Amygdala (tissue), 56 donors: ENCODE results near the gene CNST.
"Not testable (repeated sequence)": the region's sequence is repeated elsewhere in the genome, so short reads cannot be mapped to it uniquely, and the experiment has no call there.

Source experiments
- DNase-seq, 56 donors: peaks; one replicate each; lab custom pipeline; 2025; lab: John Stamatoyannopoulos, UW

The CNST gene

DNA sequence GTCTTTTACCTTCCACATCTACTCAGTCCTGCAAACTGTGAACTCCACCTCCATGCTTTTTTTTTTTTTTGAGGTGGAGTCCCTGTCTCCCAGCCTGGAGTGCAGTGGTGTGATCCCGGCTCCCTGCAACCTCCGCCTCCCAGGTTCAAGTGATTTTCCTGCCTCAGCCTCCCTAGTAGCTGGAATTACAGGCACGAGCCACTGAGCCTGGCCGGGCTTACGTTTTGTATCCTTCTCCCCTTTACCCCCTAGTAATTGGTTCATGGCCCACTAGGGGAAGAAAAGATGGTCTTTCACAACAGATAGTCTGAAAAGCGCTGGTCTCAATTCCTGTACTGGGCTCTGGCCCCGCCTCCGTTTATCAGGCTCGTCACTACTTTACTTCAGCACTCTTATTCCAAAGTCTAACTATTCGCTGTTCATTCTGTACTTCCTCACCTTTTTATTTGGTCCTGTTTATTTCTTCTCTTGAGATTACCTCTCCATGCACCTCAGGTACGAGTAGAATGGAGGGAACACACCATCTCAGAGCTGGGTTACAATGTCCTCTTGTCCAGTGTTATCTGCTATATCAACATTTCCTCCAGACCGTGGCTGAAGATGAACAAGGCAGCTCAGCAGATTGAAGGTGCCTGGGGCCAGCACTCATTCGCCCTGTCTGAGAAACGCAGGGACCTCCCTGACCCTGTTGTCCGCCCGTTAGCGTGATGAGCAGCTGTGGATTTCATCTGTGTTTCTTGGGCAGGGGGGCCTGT lies 16.2 kb downstream of the CNST start:
- DNase-seq, result no peak

DNA sequence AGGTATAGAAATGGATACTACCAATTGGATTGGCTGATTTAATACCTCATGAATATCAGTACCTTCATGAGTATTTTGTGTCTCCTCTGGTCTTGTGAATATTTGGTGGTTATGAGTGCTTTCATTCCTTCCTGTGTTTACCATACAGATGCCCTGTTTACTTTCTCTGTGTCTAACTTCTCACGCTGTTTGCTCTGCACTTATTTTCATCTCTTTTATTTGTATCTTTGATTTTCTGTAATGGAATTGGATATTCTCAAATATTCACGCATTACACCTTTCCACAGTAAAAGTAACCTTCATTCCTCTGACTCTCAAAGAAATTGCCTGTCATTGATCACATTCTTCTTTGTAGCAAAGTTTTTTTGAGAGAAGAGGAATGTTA lies 16.8 kb downstream of the CNST start:
- no peak for DNase-seq

DNA sequence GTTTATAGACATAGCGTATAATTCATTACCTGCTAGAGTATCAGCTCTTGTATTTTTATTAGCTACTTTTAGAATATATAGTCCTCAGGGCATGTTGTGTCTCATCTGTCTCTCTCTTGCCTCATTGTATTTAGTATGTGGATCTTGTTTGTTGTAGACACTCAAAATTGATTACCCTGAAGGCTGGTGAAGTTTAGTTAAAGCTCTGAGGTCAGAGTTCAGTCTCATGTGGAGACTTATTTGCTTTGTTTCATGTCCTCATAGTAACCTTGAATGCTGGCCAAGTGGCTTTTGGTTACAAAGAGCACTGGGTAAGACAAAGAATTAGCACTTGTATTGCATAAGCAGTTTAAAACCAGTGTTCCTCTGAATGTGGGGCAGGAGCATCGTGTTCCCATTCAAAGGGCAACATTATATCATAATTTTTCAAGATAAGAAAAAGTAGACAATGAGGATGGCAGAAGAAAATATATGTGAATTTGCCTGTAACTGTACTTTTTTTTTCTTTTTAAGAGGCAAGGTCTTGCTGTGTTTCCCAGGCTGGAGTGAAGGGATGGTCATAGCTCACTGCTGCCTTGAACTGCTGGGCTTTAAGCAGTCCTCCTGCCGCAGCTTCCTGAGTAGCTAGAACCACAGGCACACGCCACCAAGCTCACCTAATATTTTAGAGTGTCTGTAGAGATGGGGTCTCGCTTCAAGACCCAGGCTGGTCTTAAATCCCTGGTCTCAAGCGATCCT lies 17.4 kb downstream of the CNST start:
- no peak for DNase-seq

DNA sequence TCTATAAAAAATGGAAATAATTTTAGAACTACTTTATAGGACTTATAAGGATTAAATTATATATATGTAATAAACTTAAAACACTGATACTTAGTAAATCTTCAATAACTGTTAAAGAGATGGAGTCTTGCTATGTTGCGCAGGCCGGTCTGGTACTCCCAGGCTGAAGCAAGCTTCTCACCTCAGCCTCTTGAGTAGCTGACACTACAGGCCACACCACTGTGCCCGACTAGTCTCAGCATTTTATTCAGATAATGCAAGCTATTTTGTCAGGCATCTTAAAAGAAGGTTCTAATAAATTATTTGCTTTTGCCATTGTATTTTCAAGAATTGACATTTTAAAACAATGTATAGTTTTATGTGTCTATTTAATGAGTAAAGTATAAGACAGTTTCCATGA lies 20.8 kb downstream of the CNST start:
- DNase-seq, result no peak

DNA sequence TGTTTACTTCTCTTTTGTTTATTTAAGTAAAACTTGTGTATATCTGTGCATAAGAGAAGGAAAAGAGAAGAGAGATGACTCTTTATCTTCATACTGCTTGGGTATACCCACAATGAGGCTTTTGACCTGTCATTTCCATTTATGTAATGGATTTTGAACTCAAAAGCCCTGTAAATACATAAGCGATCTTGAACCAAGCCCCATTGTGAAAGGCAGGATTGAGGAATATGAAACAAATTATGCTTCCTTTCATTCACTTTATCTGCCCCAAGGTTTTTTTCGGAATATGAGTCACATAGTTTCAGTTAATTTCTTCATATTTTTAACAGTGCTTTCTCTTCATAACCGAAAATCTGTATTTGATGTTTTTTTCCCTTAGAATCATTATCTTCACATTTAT lies 21.4 kb downstream of the CNST start:
- DNase-seq, result no peak

DNA sequence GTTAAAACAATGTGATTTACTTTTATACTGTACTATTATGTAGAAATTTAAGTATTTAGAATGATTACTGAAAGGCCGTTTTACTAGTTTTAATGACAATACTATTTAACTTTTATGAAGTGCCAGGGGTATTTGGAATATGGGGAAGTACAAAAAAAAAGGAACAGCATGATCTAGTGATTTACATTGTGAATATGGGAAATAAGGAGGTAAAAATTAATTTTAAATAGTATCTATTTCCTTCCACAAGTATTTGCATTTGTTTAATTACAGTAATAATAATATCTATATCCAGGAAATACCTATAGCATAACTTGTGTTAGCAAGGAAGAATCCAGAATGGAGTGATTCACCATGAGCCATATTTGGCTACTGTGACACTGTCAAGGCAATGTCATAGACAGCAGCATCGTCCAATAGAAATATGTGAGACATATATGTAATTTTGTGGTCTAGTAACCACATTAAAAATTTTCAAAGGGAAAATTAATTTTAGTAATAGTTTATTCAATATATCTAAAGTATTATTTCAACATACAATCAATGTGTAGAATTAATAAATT lies 22.0 kb downstream of the CNST start:
- DNase-seq, result no peak

DNA sequence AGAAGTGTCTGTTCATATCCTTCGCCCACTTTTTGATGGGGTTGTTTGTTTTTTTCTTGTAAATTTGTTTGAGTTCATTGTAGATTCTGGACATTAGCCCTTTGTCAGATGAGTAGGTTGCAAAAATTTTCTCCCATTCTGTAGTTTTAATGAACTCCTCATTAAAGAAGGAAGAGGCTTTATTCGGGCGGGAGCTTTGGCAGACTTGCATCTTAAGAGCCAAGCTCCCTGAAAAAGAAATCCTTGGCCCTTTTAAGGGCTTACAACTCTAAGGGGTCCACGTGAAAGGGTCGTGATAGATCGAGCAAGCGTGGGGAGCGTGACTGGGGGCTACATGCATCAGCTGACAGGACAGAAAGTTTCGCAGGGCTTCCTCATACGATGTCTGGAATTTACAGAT lies 23.7 kb downstream of the CNST start:
- not testable (repeated sequence) for DNase-seq

DNA sequence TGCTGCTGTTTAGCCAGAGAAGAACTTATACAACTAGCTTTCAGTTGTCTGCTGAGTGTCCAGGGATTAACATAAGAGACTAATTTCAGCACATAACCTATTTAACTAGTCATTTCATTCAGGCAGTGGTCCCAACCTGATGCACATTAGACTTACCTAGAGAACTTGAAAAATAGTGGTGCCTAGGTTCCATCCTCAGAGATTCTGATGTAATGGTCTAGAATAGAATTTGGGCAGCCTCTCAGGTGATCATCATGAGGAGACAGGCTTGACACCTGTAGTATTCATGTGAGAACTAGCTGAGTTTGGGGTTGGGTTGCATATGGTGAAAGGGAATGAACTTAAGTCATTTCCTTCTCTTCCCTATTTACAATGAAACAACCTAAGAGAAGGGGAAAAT lies 24.8 kb downstream of the CNST start:
- no peak for DNase-seq

DNA sequence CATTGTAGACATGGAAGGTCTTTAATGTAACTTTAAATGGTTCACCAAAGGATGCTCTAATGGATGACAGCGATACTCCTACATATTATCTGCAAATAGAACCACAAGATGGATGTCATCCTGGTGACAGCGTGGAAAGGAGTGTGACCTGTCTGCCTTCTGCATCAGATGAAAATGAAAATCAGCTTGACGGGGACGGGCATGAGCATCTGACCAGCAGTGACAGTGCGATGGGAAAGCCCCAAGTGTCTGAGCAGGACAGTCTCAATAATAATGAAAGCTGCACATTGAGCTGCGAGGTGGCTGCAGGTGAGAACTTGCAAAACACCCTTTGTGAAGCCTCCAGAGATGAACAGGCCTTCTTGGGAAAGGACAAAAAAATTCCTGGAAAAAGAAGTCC lies 25.2 kb downstream of the CNST start:
- DNase-seq, result no peak

DNA sequence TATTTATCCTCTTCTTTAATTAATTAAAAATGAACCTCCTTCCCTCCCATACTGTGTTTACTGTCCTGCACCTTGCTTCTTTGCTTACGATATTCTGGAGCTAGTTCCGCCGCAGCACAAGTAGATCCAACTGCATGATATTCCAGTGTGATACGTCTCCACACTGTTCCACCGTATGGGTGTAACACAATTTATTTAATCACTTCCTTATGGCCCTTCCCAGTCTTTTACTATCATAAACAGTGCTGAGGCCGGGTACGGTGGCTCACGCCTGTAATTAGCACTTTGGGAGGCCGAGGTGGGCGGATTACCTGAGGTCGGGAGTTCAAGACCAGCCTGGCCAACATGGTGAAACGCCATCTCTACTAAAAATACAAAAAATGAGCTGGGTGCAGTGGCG lies 25.7 kb downstream of the CNST start:
- no peak for DNase-seq

DNA sequence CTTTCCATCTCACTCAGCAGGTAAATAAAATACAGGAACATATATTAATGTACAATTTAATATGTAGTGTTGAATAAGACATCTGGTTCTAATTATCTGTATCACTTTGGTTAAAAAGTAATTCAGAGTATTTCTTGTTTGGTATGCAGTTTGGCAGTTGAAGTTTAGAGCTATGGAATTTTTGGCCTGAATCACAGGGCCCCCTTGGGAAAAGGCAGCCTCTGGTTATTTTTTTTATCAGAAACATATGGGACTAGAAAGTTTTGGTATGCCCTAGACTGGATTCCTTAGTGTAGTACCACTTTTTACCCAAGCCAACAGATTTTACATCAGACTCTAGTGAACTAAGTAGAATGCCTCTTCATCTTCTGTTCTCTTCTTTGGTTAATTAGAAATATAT lies 26.4 kb downstream of the CNST start:
- DNase-seq, result no peak

DNA sequence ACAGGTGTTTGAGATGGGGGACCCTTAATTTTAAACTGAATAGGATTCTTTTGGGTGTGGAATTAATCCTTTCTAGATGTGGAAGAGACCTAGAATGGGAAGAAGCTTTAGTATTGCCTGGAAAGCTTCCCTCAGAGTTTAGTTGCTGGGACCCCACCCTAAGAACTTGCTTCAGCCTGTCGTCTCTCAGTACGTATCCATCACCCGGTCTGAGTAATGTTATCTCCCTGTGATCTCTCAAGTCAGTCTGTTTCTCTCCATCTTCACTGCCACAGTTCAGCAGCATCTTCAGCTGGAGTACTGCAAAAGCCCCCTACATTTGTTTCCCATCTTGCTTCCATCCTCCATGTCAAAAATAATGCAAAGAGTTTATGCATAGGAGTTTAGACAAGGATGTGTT lies 28.9 kb downstream of the CNST start:
- no peak for DNase-seq

DNA sequence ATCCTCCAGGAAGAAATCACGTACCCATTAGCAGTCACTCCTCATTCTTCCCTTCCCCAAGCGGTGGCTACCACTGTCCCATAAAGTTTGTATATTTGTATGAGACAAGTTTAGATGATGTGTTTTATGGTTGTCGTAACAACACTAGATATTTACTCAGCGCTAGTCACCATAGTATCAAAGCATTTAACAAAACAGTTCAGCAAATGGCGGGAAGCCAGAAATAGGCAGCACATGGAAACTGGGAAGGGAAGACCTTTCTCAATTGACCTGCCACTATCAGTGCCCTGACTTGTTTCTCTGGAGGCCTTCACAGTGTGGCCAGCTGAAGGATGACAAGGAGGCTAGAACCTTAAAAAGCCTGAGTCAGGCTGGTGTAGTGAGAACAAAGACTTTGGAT lies 31.1 kb downstream of the CNST start:
- no peak for DNase-seq

DNA sequence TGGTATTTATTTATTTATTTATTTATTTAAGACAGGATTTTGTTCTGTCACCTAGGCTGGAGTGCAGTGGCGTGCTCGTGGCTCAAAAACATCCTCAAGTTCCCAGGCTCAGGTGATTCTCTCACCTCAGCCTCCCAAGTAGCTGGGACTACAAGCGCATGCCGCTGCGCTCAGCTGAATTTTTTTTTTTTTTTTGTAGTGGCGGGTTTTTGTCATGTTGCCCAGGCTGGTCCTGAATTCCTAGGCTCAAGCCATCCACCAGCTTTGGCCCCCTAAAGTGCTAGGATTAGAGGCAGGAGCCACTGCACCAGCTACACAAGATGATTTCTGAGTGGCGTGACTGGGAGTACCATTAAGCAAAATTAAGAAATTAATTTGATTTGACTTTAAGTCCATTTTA lies 31.7 kb downstream of the CNST start:
- DNase-seq, result no peak

DNA sequence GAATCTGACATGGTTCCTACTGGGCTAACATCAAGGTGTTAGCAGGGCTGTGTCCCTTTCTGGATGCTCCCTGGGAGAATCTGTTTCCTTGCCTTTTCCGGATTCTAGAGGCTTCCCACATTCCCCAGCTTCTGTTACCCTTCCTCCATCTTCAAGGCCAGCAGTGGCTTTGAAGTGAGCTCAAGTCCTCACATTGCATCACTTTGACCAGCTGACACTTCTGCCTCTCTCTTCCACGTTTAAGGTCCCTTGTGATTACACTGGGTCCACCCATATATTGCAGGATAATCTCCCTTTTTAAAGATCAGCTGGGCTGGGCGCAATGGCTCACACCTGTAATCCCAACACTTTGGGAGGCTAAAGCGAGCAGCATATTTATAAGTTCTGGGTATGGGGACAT lies 33.1 kb downstream of the CNST start:
- no peak for DNase-seq

DNA sequence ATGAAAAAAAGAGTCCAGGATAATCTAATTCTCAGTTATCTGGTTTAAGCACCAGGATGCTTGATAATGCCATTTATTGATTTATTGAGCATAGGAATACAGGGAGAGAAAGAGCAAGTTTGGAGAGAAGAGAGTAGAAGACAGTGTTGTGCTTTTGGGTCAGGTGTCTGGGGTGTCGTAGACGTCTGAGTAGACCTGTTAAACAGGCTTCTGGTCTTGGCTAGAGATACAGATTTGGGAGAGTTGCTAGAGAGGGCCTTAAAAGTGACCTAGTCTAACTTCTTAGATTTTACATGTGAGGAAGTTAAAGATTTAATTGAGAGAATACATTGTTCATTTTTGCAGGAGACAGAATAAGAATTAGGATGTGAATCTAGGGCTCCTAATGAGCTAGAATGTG lies 34.3 kb downstream of the CNST start:
- no peak for DNase-seq

DNA sequence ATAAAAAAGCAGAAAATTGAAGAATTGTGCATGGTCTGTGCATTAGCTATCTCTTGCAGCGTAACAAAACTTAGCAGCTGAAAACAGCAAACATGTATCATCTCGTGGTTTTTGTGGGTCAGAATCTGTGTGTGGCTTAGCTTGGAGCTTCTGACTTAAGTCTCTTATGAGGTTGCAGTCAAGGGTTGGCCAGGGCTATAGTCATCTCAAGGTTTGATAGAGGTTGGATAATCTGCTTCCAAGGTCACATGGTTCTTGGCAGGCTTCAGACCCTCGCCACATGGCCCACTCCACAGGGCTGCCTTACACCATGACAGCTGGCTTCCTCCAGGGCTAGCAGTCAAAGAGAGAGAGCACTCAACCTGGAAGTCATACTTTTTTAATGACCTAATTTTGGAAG lies 35.9 kb downstream of the CNST start:
- DNase-seq, result no peak

DNA sequence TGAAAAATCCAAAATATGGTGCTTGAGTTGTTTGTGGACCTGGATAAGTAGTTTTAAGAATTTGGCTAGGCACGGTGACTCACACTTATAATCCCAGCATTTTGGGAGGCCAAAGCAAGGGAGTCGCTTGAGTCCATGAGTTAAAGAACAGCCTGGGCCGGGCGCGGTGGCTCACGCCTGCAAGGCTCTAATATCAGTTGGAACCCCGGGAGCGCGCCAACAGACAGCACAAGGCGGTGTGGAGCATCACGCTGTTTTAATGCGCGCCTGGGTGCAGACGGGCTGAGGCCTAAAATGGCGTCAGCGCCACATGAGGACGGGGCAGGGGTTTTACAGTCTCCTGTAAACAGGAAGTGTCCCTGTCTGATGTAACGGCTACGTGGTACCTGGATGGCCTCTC lies 39.0 kb downstream of the CNST start:
- not testable (repeated sequence) for DNase-seq

DNA sequence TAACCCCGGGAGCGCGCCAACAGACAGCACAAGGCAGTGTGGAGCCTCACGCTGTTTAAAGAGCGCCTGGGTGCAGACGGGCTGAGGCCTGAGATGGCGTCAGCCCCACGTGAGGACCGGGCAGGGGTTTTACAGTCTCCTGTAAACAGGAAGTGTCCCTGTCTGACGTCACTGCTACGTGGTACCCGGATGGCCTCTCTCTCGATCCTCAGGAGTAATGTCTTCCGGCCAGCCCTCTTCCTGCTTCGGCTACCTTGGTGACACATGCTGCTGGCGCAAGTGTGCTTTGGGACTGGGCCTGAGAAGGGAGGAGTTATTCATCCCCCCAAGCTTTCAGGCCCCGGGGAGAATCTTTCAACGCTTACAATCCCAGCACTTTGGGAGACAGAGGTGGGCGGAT lies 41.2 kb downstream of the CNST start:
- no peak for DNase-seq

DNA sequence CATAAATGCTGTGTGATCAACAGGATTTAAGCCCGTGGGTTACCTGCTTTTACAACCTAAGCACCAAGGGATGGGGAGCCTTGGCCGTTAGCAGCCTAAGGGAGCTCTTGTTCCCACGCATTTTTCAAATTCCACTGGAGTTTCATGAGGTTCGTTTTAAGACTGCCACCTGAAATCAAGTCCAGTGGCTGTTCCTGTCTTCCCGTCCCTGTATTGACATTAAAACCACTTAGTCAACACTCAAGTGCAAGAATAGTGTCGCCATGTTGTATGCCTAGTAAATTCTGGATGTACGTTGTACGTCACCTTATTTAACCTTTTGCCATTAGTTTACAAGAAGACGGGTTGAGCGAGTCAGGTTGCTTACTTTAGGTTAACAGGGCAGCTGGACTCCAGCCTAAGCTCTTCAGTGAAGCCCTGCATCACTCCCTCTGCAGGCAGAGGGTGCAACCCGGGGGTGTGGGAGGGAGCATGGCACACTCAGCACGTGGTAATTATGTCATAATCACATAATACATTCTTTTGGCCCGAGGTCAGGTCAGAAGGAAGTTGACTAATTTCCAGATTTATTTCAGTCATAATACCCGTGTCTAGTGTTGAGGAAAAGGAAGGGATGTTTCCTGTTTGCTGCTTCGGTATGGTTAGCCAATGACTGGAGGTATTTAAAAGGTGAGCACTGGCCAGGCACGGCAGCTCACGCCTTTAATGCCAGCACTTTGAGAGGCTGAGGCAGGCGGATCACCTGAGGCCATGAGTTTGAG lies 42.5 kb downstream of the CNST start:
- no peak for DNase-seq

DNA sequence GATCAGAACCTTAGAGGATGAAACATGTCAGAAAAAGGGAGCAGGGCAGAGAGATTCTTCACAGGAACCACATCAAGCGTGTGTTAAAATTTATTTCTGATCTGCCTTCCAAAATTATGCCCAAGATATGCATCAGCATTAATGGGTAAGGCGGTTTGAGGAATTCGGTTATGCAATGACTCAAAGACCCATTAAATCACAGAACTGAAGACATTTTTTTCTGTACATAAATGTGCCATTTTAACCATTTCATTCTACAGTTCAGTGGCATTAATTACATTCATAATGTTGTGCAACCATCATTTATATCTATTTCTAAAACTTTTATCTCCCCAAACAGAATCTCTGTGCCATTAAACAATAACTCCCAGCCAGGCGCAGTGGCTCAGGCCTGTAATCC lies 43.4 kb downstream of the CNST start:
- no peak for DNase-seq
